A549 treated with ZK216348 at 1 μM for 4 hours (cell line): ENCODE results near the gene ERCC6L. TPM values are rescaled to one million over a fixed set of nuclear protein-coding genes. Genes with fewer than 3 reads are reported as not detected.

Experiments used
- total RNA-seq: library from RNA; stranded (reverse); fragments of 200-300 nt; extraction: Qiagen RNA extraction; gene quantifications from 5 replicates; pipeline ENCODE4 v1.2.3, GENCODE V29; 2022; ENCODE audit warnings: low read depth

ERCC6L gene, protein sequence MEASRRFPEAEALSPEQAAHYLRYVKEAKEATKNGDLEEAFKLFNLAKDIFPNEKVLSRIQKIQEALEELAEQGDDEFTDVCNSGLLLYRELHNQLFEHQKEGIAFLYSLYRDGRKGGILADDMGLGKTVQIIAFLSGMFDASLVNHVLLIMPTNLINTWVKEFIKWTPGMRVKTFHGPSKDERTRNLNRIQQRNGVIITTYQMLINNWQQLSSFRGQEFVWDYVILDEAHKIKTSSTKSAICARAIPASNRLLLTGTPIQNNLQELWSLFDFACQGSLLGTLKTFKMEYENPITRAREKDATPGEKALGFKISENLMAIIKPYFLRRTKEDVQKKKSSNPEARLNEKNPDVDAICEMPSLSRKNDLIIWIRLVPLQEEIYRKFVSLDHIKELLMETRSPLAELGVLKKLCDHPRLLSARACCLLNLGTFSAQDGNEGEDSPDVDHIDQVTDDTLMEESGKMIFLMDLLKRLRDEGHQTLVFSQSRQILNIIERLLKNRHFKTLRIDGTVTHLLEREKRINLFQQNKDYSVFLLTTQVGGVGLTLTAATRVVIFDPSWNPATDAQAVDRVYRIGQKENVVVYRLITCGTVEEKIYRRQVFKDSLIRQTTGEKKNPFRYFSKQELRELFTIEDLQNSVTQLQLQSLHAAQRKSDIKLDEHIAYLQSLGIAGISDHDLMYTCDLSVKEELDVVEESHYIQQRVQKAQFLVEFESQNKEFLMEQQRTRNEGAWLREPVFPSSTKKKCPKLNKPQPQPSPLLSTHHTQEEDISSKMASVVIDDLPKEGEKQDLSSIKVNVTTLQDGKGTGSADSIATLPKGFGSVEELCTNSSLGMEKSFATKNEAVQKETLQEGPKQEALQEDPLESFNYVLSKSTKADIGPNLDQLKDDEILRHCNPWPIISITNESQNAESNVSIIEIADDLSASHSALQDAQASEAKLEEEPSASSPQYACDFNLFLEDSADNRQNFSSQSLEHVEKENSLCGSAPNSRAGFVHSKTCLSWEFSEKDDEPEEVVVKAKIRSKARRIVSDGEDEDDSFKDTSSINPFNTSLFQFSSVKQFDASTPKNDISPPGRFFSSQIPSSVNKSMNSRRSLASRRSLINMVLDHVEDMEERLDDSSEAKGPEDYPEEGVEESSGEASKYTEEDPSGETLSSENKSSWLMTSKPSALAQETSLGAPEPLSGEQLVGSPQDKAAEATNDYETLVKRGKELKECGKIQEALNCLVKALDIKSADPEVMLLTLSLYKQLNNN
- total RNA-seq, result 10.2 to 15.5 TPM (median 12.1 TPM) in 5 replicates

DNA sequence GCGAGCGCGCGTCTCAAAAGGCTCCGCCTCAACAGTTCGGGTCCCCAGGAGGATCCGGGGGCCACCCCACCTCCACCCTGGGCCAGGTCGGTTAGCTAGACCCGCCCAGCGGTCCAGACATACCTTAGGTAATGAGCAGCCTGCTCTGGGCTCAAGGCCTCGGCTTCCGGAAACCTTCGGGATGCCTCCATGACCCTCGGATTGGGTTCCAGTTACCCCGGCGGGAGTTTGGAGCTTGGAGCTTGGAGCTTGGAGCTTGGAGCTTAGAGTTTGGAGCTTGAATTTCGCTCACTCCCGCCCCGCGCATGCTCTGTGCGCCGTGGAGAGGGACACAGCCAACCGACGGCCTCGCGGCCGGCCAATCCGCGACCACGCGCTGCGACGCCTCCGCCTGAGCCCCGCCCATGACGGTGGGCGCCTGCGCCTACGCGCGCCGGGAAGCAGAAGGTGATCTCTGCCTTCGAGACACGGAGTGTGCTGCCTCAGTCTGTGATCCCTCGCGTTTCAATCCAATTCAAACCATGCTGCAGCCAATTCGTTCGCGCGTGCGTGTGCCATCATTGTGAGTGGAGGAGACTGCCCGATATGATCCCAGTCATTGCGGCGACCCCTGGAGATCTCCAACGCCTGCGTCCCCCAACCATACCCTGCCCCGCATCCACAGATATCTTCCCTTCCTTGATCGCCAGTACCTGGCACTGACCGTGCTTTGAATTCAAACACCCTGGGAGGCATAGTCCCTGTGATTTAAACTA is at the start of gene ERCC6L:
Gene ERCC6L, minus strand, starts transcription at position 307 of the 755 bp plus-strand sequence. Its CDS starts 116 bp downstream, at position 191.

DNA sequence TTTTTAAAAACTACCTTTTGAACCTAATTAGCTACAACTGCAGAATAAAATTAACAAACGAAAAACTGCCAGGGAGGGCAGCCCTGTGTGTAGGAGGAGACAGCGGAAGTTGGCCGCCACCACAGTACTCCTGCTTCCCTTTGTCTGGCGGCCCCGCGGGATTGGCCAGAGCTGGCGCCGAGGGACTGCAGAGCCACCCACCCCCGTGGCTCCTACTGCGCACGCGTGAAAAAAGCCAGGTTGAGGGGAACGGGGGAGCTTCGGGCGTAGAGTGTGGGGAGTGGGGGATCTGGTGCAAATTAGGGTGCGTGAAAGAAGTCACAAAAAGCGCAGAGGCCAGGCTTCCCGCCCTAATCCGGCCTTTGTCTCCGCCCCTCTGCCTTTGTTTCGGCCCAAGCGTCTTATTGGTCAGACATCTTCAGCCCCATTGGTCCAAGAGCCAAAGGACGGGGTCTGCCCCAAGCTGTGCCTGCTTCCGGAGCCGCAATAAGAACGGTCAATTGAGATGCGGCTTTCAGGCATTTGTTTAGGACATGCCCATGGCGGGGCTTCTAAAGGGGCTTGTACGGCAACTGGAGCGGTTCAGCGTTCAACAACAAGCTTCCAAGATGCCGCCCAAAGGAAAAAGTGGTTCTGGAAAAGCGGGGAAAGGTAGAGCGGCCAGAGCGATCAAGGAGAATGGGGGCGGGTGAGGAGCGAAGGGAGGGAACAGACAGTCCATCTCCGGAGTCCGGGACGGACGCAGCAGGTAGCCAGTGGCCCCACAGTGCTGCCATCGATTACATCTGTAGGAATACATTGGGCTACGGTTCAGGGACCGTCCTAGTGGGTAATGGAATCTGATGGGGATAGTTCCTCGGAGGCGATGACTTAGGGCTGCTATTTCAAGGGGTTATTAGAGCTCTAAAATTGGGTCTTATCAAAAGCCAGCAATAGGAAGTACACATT is 57.4 kb downstream of the ERCC6L start, which contains the start of gene PIN4:
Gene PIN4, plus strand, starts transcription at position 580 of the 948 bp plus-strand sequence. Its CDS starts 29 bp downstream, at position 609.

Other genes starting within 250 kb of the ERCC6L start
- gene RTL5, start 107.1 kb downstream of the ERCC6L start, total RNA-seq, result 1.9 to 3.2 TPM (median 2.8 TPM) in 5 replicates
- 33.4 to 86.7 TPM (median 36.4 TPM) in 5 replicates for gene PIN4, start 57.3 kb downstream of the ERCC6L start, total RNA-seq
- gene RPS4X, start 38.2 kb upstream of the ERCC6L start, total RNA-seq, result 1,456 to 2,238 TPM (median 1,527 TPM) in 5 replicates
- gene CITED1, start 66.9 kb upstream of the ERCC6L start, total RNA-seq, result 0.81 to 3.1 TPM (median 1.7 TPM) in 5 replicates